Right kidney (tissue), 1 donor: ENCODE measurements around the gene CARS1.

Experiments used
- DNase-seq: peaks from one replicate; pipeline ENCODE4 v3.0.0-alpha.2; 2016

Gene CARS1

DNA sequence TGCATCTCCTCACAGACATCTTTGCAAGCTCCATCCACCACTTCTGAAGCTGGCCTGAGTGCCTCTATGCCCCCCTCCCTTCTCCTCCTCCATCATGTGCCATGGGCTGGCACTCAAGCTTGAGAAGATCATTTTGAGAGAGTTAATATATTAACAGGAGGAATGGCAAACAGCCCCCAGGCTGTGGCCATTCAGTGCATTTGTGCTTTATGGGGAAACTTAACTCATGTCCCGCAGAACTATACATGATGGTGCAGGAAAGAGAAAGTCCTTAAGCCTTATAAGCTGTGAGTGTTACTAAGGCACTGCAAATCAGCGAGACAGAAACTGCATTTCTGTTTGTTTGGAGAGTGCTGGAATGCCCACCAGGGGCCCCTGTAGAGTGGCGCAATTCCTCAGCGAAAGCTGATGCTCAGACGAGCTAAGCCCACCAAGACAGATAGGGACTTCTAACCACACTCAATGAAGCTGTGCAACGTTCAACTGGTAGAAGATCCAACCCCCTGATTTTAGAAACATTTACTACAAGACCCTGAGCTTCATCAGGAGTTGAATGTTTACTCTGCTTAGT lies 101.2 kb downstream of the CARS1 start:
- no peak for DNase-seq

DNA sequence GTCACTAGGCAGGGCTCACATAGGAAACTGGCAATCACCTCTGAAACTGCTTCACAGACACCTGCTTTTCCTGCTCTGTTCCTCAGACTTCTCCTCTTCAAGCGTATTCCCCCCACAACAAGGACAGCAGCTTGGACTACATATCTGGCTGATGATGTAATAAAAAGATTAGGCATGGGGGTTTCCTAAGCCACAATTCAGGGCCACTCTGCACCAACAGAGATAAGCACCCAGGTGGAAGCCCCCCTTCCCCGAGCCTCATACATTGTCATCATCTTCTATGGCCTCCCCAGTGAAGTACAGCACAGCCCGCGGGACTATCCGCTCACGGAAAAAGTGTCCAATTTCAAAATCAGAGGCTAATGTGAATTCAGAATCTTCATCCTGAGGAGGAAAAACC lies 103.0 kb downstream of the CARS1 start:
- DNase-seq = no peak

DNA sequence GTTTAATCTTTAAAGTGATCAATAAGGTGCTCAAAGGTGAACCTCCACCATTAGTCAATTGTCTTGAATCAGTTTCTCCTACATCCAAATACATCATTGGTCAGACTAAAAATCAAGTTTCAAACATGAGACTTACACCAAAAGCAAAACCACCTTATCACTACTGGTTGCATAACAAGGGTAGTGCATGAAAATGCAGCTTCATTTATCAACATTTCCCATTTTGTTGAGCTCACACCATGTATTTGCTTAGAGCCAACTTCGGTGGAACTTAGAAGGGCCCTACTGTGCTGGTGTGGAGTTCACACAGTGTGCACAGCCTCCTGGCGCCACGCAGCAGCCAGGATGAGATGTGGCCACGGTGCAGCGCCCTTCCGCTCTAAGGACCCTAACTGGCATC lies 104.9 kb downstream of the CARS1 start:
- DNase-seq = no peak

DNA sequence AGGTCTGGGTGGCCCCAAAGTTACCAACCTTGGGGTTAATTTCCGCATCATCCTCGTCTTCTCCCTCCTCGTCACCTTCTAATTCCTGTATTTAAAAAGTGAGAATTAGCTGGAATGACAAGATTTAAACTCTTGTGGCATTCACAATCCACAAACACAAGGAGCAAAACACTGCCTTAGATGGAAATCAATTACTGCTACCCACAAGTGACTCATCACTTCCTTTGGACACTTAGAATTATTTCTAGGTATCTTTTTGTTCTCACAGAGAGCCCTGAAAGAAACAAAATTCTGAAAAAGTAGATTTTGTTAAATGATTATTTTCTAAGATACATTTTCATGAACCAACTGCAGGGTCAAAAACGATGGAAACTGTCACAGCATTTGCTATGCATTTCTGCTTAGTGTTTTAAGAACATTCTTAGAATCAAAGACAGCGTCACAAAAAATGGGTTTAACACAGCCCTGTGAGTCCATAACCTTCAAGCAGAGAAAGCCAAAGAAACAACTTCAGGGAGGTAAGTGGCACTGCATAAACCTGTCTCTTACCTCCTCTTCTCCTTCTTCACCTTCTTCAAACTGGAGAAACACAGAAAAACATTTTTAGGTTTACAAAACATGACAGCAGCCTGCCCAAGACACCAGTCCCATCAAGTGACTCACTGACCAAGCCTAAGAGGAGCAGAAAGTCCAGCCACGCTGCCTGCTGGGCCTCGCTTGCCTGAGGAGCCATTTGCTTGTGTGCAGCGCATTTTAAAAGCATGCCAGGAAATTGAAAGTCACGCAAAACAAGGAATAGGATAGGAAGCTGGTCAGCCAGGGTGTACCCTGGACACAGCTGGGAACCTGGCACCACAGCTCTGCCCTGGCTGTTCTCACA lies 105.8 kb downstream of the CARS1 start:
- no peak for DNase-seq
